GM12875 (cell line): Measurements from ENCODE around the gene VIPR2.

ENCODE experiments used
- H3K4me3 ChIP-seq: one replicate; pipeline ENCODE4 v1.5.1; 2011; ENCODE audit warnings: low read depth, low read length, control low read depth
- CTCF ChIP-seq: IDR thresholded peaks from 2 replicates; pipeline ENCODE4 v1.5.1; 2011; ENCODE audit warnings: low read depth, mild to moderate bottlenecking, control low read depth, inconsistent platforms, low read length, moderate library complexity, borderline replicate concordance; ENCODE audit not compliant: insufficient read depth

Gene VIPR2

GRCh38 chr7:159042581-159043101 lies 102.0 kb downstream of the VIPR2 start:
- no peak overlapping the region for H3K4me3 ChIP-seq
- TF ChIP-seq CTCF = no peak

GRCh38 chr7:159042103-159042502 lies 102.6 kb downstream of the VIPR2 start:
- no peak for TF ChIP-seq CTCF
- no peak overlapping the region for H3K4me3 ChIP-seq

GRCh38 chr7:159040912-159041711 lies 103.6 kb downstream of the VIPR2 start:
- H3K4me3 ChIP-seq = no peak overlapping the region
- no peak for TF ChIP-seq CTCF

- H3K4me3 ChIP-seq = no peak overlapping the region
- TF ChIP-seq CTCF = no peak
These were observed 104.5 kb downstream of the VIPR2 start for GRCh38 chr7:159040146-159040545.

GRCh38 chr7:159039716-159040115 lies 105.0 kb downstream of the VIPR2 start:
- H3K4me3 ChIP-seq = no peak overlapping the region
- no peak for TF ChIP-seq CTCF

GRCh38 chr7:159038066-159038465 lies 106.6 kb downstream of the VIPR2 start:
- TF ChIP-seq CTCF = no peak
- H3K4me3 ChIP-seq = no peak overlapping the region
